GM18526 (cell line): ENCODE measurements around the gene UCMA.

Experiments
- POLR2A ChIP-seq: IDR thresholded peaks from 3 replicates; pipeline ENCODE4 v1.6.1; 2011; ENCODE audit not compliant: insufficient read length; ENCODE audit errors: extremely low read depth

UCMA gene

GRCh38 chr10:13206091-13206490 lies 28.1 kb downstream of the UCMA start:
- TF ChIP-seq POLR2A = no peak

- TF ChIP-seq POLR2A = no peak
These were observed 33.0 kb downstream of the UCMA start for GRCh38 chr10:13201132-13201531.

- TF ChIP-seq POLR2A = no peak
These were observed 39.2 kb downstream of the UCMA start for GRCh38 chr10:13195016-13195415.

- no peak for TF ChIP-seq POLR2A
These were observed 40.5 kb downstream of the UCMA start for GRCh38 chr10:13193637-13194036.

DNA sequence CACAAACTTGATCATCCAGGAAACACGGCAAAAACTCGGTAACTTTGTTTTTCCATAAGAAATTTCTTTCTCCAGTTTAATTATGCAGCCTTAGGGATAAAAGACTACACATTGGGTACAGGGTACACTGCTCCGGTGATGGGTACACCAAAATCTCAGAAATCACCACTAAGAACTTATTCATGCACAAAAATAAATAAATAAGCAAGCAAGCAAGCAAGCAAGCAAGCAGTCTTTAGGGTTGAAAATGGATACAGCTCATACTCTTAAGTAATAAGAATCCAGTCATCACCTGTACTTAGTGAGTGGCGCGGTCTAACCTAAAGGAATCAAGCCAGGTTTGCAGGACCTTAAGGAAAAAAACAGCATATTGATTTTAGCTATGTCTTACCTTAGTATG lies 42.8 kb downstream of the UCMA start:
- no peak for TF ChIP-seq POLR2A

GRCh38 chr10:13190816-13191215 lies 43.4 kb downstream of the UCMA start:
- no peak for TF ChIP-seq POLR2A

GRCh38 chr10:13189961-13190360 lies 44.2 kb downstream of the UCMA start:
- TF ChIP-seq POLR2A = no peak

DNA sequence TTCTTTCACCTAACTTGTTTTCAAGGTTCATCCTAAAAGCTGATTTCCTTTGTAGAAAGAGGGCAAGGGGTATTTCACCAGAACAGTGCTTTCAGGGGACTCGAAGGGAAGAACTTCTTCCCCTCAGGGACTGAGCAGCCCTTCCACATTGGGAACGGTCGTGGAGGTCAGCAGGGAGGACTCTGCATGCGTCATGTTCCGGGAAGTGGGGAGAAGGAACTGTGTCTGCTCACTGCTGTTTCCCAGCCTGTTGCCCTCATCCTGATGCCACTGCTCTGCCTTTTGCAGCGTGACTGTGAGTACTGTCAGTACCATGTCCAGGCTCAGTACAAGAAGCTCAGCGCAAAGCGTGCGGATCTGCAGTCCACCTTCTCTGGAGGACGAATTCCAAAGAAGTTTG lies 45.6 kb downstream of the UCMA start:
- TF ChIP-seq POLR2A = no peak

GRCh38 chr10:13187135-13187534 lies 47.0 kb downstream of the UCMA start:
- TF ChIP-seq POLR2A = no peak

DNA sequence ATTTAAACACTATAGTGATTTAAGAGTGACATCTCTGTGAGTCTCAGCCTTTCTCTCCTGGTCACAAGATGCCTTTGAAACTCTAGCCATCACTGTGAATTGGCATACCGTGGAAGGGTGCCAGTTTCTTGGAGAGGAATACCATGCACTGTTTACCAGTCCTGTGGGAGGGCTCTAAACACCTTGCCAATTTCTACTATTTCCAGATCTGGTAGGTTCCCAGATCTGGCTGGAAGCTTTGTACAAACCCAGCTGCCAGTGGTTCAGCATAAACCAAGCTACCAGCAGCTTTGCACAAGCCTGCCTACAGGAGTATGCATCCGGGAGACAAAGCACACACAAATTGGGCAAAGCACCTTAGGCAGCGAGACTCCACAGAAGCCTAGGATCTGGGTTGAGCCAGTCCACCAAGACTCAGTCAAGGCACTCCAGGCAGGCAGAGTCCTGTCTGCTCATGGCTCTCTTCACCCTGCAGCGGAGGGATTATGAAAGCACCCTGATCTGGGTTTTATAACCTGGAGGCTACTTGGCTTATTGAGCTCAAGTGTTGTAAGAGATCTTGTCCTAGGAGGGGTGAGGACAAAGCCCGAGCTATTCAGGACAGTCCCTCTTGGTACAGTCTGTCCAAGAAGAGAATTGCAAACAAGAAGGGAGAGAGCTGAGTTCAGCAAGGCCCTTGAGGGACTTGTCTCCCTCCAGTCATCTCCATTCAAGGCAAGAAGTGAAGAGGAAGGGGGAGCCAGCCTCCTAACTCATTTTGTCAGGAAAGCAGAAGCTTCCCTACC lies 49.3 kb downstream of the UCMA start:
- TF ChIP-seq POLR2A = no peak

DNA sequence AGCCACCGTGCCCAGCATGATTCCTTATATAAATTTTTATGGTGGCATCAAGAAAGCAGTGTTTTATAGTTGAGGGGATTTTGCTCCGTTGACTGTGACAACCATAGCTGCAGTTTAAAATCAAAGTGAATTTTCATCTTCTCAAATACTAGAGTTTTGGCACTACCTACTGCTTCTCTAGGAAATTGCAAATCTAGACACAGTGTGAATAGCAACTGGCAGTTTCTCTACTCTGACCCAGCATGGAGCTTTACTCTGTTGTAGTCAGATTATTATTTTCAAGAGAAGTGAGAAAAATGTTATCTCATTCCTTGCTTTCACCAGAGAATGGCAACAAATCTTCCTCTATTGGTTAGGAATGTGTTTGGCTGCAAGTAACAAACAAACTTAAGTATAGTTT lies 49.9 kb downstream of the UCMA start:
- no peak for TF ChIP-seq POLR2A

DNA sequence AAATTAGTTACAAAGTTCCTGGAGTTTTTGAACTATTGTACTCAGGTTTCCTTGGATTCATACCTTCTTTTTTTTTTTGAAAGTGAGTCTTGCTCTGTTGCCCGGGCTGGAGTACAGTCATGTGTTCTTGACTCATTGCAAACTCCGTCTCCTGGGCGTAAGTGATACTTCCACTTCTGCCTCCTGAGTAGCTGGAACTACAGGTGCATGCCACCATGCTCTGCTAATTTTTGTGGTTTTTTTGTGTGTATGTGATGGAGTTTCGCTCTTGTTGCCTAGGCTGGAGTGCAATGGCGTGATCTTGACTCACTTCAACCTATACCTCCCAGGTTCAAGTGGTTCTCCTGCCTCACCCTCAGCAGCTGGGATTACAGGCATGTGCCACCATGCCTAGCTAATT lies 50.5 kb downstream of the UCMA start:
- no peak for TF ChIP-seq POLR2A

DNA sequence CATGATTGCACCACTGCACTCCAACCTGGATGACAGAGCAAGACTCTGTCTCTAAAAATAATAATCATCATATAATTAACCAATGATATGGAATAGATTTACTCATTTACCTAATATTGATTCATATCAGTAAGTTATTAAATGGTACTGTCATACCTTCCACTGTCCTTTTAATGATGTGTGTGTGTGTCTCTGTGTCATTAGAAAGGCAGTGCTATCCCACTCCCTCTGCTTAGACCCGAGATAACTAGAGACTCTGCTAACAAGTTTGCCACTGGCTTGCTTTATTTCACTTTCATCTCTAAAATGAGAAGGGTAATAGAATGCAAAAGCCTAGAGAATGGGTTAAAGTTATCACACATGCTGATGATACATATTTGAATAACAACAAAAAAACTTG lies 51.8 kb downstream of the UCMA start:
- no peak for TF ChIP-seq POLR2A

DNA sequence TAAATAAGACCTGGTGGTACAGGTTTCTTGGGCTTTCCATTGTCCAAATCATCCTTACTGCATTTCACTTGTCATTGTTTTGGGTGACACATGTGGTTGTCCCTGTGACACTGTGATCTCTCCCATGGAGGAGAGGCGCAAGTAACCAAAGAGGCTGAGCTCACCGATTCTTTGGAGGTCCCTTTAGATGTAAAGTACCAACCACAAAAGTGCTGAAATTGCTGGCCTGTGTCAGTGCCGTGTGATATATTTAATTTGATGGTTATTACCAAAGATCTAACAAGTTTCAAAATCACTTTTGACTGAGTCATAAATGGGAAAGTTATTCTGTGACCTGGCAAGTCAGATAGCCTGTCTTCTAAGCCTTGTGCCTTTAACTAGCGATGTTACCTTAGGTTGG lies 53.4 kb downstream of the UCMA start:
- TF ChIP-seq POLR2A = no peak

DNA sequence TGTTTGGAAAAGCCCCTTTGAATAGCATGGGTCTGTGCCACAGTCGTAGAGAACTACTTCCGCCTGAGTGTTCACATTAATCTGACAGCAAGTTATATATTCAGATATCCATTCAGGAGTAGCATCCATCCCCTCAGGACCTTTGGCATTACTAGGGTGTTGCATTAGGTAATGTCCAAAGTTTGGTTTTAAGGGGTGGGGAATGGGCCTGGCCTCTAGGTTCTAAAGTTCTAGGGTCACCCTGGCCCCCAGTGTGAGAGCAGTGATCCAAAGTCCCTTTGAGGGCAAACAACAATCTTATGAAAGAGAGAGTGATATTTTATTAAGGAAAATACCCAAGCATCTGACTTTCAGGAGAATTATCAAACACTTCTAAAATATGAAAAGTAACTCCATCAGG lies 60.6 kb downstream of the UCMA start:
- TF ChIP-seq POLR2A = no peak
